GM23338 (cell line): ENCODE measurements around the gene ADPRHL1. TPM values are rescaled to one million over a fixed set of nuclear protein-coding genes. Genes with fewer than 3 reads are reported as not detected.

Source experiments
- ATAC-seq: fragments of 200-7000 bp; cut with Tn5 transposase; 3 replicates; pipeline ENCODE4 v1.9.1; 2020
- DNase-seq: peaks from one replicate; pipeline ENCODE4 v3.0.0-alpha.2; 2015; ENCODE audit warnings: low spot score
- H2AFZ ChIP-seq: fragments of 200-600 bp; sonication (generic); 2 replicates; pipeline ENCODE4 v1.8.0; 2016; ENCODE audit warnings: antibody characterized with exemption, mild to moderate bottlenecking, moderate library complexity
- H3F3A ChIP-seq: fragments of 200-600 bp; sonication (generic); replicated peaks from 2 replicates; pipeline ENCODE4 v1.8.0; 2017; ENCODE audit warnings: antibody characterized with exemption, mixed run types, low read depth
- H3K27ac ChIP-seq: fragments of 200-600 bp; sonication (generic); 2 replicates; pipeline ENCODE4 v1.6.1; 2016; ENCODE audit warnings: low read depth
- H3K27me3 ChIP-seq: fragments of 200-600 bp; sonication (generic); 2 replicates; pipeline ENCODE4 v1.8.0; 2016; ENCODE audit warnings: mild to moderate bottlenecking, mixed run types, moderate library complexity; ENCODE audit not compliant: insufficient read depth
- H3K36me3 ChIP-seq: fragments of 200-600 bp; sonication (generic); 2 replicates; pipeline ENCODE4 v1.8.0; 2016; ENCODE audit warnings: mild to moderate bottlenecking; ENCODE audit not compliant: insufficient read depth
- H3K4me1 ChIP-seq: fragments of 200-600 bp; sonication (generic); 2 replicates; pipeline ENCODE4 v1.8.0; 2016; ENCODE audit warnings: mild to moderate bottlenecking, moderate library complexity; ENCODE audit not compliant: insufficient read depth
- H3K4me2 ChIP-seq: fragments of 200-600 bp; sonication (generic); 2 replicates; pipeline ENCODE4 v1.7.1; 2017; ENCODE audit warnings: mixed run types
- H3K4me3 ChIP-seq: fragments of 200-600 bp; sonication (generic); 2 replicates; pipeline ENCODE4 v1.6.1; 2016; ENCODE audit warnings: mixed run types
- H3K79me2 ChIP-seq: fragments of 200-600 bp; sonication (generic); replicated peaks from 2 replicates; pipeline ENCODE4 v1.8.0; 2017; ENCODE audit warnings: mild to moderate bottlenecking; ENCODE audit not compliant: insufficient read depth
- H3K9me2 ChIP-seq: fragments of 200-600 bp; sonication (generic); 2 replicates; pipeline ENCODE4 v1.8.0; 2017; ENCODE audit not compliant: insufficient read depth
- H4K20me1 ChIP-seq: fragments of 200-600 bp; sonication (generic); replicated peaks from 2 replicates; pipeline ENCODE4 v1.8.0; 2017; ENCODE audit warnings: mild to moderate bottlenecking; ENCODE audit not compliant: insufficient read depth
- H3K27ac Mint-ChIP-seq: 2 replicates; pipeline ENCODE4 v1.8.0; 2020; ENCODE audit warnings: inconsistent platforms, mild to moderate bottlenecking, moderate library complexity, mixed read lengths
- H3K27me3 Mint-ChIP-seq: 3 replicates; pipeline ENCODE4 v1.8.0; 2022; ENCODE audit warnings: low read depth, mild to moderate bottlenecking, moderate library complexity, mixed read lengths, inconsistent platforms; ENCODE audit not compliant: insufficient read depth, poor library complexity
- H3K36me3 Mint-ChIP-seq: 3 replicates; pipeline ENCODE4 v1.8.0; 2021; ENCODE audit warnings: low read depth, mild to moderate bottlenecking, inconsistent platforms, moderate library complexity, mixed read lengths
- H3K4me1 Mint-ChIP-seq: 3 replicates; pipeline ENCODE4 v1.8.0; 2020; ENCODE audit warnings: mild to moderate bottlenecking, inconsistent platforms, mixed read lengths
- H3K4me3 Mint-ChIP-seq: 3 replicates; pipeline ENCODE4 v1.8.0; 2021; ENCODE audit warnings: moderate library complexity, mild to moderate bottlenecking, inconsistent platforms, mixed read lengths
- H3K9me3 Mint-ChIP-seq: 3 replicates; pipeline ENCODE4 v1.8.0; 2020; ENCODE audit warnings: moderate library complexity, mild to moderate bottlenecking, inconsistent platforms, mixed read lengths
- EZH2phosphoT487 ChIP-seq: fragments of 200-600 bp; sonication (generic); IDR thresholded peaks from one replicate; pipeline ENCODE4 v1.8.1; 2018; ENCODE audit warnings: antibody characterized with exemption; ENCODE audit not compliant: unreplicated experiment
- ZNF114 ChIP-seq: fragments of 250-450 bp; sonication (Bioruptor Pico); IDR thresholded peaks from 2 replicates; pipeline ENCODE4 v1.5.0; 2020; ENCODE audit warnings: mild to moderate bottlenecking, moderate library complexity
- ZNF331 ChIP-seq: fragments of 250-450 bp; sonication (Bioruptor Pico); IDR thresholded peaks from 2 replicates; pipeline ENCODE4 v1.5.0; 2020; ENCODE audit warnings: low read depth, mild to moderate bottlenecking, moderate library complexity
- polyA plus RNA-seq: library from polyadenylated mRNA; unstranded; fragments of >200 nt; fragmentation: Nextera tagmentation; extraction: Ambion mirVana; gene quantifications from 2 replicates; pipeline ENCODE4 v1.2.1, GENCODE V29; 2016
- total RNA-seq: library from RNA; depleted of rRNA; stranded (reverse); fragments of >200 nt; shearing (Covaris generic); gene quantifications from 2 replicates; pipeline ENCODE4 v1.2.3, GENCODE V29; 2014
- TF ChIP-seq, protein P1 (sequence below): fragments of 250-450 bp; sonication (Bioruptor Pico); IDR thresholded peaks from 2 replicates; pipeline ENCODE4 v1.5.0; 2020; ENCODE audit warnings: mild to moderate bottlenecking, moderate library complexity
- TF ChIP-seq, protein P2 (sequence below), 2 experiments: fragments of 200-600 bp in 1 of 2; sonication (generic) in 1 of 2; conservative IDR thresholded peaks; 2 replicates each; pipeline versions ENCODE4 v1.5.1 to v1.6.1; 2016 to 2017; ENCODE audit warnings: antibody characterized with exemption in 2 of 2, low read depth in 2 of 2, mild to moderate bottlenecking in 2 of 2, moderate library complexity in 1 of 2
- TF ChIP-seq, protein P3 (sequence below): IDR thresholded peaks from one replicate; pipeline ENCODE4 v1.6.1; 2018; ENCODE audit warnings: antibody characterized with exemption; ENCODE audit not compliant: unreplicated experiment

Gene ADPRHL1
- total and polyA plus RNA-seq, 2 experiments from 2014 or later = 0.80 to 1.0 TPM

GRCh38 chr13:113371061-113371460 is 82.2 kb downstream of the ADPRHL1 start (continued):
- TF ChIP-seq, protein P1, sequence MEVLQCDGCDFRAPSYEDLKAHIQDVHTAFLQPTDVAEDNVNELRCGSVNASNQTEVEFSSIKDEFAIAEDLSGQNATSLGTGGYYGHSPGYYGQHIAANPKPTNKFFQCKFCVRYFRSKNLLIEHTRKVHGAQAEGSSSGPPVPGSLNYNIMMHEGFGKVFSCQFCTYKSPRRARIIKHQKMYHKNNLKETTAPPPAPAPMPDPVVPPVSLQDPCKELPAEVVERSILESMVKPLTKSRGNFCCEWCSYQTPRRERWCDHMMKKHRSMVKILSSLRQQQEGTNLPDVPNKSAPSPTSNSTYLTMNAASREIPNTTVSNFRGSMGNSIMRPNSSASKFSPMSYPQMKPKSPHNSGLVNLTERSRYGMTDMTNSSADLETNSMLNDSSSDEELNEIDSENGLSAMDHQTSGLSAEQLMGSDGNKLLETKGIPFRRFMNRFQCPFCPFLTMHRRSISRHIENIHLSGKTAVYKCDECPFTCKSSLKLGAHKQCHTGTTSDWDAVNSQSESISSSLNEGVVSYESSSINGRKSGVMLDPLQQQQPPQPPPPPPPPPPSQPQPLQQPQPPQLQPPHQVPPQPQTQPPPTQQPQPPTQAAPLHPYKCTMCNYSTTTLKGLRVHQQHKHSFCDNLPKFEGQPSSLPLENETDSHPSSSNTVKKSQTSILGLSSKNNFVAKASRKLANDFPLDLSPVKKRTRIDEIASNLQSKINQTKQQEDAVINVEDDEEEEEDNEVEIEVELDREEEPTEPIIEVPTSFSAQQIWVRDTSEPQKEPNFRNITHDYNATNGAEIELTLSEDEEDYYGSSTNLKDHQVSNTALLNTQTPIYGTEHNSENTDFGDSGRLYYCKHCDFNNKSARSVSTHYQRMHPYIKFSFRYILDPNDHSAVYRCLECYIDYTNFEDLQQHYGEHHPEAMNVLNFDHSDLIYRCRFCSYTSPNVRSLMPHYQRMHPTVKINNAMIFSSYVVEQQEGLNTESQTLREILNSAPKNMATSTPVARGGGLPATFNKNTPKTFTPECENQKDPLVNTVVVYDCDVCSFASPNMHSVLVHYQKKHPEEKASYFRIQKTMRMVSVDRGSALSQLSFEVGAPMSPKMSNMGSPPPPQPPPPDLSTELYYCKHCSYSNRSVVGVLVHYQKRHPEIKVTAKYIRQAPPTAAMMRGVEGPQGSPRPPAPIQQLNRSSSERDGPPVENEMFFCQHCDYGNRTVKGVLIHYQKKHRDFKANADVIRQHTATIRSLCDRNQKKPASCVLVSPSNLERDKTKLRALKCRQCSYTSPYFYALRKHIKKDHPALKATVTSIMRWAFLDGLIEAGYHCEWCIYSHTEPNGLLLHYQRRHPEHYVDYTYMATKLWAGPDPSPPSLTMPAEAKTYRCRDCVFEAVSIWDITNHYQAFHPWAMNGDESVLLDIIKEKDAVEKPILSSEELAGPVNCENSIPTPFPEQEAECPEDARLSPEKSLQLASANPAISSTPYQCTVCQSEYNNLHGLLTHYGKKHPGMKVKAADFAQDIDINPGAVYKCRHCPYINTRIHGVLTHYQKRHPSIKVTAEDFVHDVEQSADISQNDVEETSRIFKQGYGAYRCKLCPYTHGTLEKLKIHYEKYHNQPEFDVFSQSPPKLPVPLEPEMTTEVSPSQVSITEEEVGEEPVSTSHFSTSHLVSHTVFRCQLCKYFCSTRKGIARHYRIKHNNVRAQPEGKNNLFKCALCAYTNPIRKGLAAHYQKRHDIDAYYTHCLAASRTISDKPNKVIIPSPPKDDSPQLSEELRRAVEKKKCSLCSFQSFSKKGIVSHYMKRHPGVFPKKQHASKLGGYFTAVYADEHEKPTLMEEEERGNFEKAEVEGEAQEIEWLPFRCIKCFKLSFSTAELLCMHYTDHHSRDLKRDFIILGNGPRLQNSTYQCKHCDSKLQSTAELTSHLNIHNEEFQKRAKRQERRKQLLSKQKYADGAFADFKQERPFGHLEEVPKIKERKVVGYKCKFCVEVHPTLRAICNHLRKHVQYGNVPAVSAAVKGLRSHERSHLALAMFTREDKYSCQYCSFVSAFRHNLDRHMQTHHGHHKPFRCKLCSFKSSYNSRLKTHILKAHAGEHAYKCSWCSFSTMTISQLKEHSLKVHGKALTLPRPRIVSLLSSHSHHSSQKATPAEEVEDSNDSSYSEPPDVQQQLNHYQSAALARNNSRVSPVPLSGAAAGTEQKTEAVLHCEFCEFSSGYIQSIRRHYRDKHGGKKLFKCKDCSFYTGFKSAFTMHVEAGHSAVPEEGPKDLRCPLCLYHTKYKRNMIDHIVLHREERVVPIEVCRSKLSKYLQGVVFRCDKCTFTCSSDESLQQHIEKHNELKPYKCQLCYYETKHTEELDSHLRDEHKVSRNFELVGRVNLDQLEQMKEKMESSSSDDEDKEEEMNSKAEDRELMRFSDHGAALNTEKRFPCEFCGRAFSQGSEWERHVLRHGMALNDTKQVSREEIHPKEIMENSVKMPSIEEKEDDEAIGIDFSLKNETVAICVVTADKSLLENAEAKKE (CRISPR knock-in tag) = no peak

- Histone ChIP-seq H3K27ac (no peak overlapping the region), H3F3A (peaks cover 9% of the 10 kb centered on the region; the same call in 1 of the 2 replicates), H3K4me3 (no peak overlapping the region), H3K79me2 (no peaks in the 10 kb centered on the region), H3K9me2 (no peaks in the 10 kb centered on the region), H3K4me2 (no peak overlapping the region), H3K4me1 (peaks cover 9% of the 10 kb centered on the region; the same call in 1 of the 2 replicates), H4K20me1 (no peaks in the 10 kb centered on the region), H3K36me3 (no peaks in the 10 kb centered on the region), H2AFZ (no peak overlapping the region), H3K27me3 (no peaks in the 10 kb centered on the region)
- Mint-ChIP-seq H3K27ac (no peak overlapping the region), H3K9me3 (peaks cover 8% of the 10 kb centered on the region), H3K4me1 (peaks cover 29% of the 10 kb centered on the region), H3K4me3 (no peak overlapping the region), H3K27me3 (peaks cover 22% of the 10 kb centered on the region), H3K36me3 (no peaks in the 10 kb centered on the region)
- DNase-seq (no peak), ATAC-seq (no peak)
- TF ChIP-seq EZH2phosphoT487 (no peak), ZNF114 (CRISPR knock-in tag) (no peak), ZNF331 (no peak)
- TF ChIP-seq, protein P2, sequence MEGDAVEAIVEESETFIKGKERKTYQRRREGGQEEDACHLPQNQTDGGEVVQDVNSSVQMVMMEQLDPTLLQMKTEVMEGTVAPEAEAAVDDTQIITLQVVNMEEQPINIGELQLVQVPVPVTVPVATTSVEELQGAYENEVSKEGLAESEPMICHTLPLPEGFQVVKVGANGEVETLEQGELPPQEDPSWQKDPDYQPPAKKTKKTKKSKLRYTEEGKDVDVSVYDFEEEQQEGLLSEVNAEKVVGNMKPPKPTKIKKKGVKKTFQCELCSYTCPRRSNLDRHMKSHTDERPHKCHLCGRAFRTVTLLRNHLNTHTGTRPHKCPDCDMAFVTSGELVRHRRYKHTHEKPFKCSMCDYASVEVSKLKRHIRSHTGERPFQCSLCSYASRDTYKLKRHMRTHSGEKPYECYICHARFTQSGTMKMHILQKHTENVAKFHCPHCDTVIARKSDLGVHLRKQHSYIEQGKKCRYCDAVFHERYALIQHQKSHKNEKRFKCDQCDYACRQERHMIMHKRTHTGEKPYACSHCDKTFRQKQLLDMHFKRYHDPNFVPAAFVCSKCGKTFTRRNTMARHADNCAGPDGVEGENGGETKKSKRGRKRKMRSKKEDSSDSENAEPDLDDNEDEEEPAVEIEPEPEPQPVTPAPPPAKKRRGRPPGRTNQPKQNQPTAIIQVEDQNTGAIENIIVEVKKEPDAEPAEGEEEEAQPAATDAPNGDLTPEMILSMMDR (conservative IDR thresholded peaks at IDR 0.05; ENCODE audit: low read depth in 2 of 2) = no peak
- TF ChIP-seq, protein P3, sequence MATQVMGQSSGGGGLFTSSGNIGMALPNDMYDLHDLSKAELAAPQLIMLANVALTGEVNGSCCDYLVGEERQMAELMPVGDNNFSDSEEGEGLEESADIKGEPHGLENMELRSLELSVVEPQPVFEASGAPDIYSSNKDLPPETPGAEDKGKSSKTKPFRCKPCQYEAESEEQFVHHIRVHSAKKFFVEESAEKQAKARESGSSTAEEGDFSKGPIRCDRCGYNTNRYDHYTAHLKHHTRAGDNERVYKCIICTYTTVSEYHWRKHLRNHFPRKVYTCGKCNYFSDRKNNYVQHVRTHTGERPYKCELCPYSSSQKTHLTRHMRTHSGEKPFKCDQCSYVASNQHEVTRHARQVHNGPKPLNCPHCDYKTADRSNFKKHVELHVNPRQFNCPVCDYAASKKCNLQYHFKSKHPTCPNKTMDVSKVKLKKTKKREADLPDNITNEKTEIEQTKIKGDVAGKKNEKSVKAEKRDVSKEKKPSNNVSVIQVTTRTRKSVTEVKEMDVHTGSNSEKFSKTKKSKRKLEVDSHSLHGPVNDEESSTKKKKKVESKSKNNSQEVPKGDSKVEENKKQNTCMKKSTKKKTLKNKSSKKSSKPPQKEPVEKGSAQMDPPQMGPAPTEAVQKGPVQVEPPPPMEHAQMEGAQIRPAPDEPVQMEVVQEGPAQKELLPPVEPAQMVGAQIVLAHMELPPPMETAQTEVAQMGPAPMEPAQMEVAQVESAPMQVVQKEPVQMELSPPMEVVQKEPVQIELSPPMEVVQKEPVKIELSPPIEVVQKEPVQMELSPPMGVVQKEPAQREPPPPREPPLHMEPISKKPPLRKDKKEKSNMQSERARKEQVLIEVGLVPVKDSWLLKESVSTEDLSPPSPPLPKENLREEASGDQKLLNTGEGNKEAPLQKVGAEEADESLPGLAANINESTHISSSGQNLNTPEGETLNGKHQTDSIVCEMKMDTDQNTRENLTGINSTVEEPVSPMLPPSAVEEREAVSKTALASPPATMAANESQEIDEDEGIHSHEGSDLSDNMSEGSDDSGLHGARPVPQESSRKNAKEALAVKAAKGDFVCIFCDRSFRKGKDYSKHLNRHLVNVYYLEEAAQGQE = no peak
Measured at GRCh38 chr13:113369881-113370280, 83.4 kb downstream of the ADPRHL1 start.
